Mesodermal cell (in vitro differentiated cells): ENCODE data around the gene FEV.

ENCODE experiments used
- H3K27ac ChIP-seq: 2 replicates; pipeline ENCODE4 v1.7.0; 2013; ENCODE audit warnings: mild to moderate bottlenecking, low read depth, low read length, moderate library complexity; ENCODE audit not compliant: severe bottlenecking
- H3K36me3 ChIP-seq: 2 replicates; pipeline ENCODE4 v1.7.1; 2013; ENCODE audit warnings: mild to moderate bottlenecking, low read length, moderate library complexity; ENCODE audit not compliant: control insufficient read depth, insufficient read depth
- H3K4me1 ChIP-seq: one replicate; pipeline ENCODE4 v1.7.1; 2013; ENCODE audit warnings: mild to moderate bottlenecking, low read length; ENCODE audit not compliant: insufficient read depth, control insufficient read depth, poor library complexity, severe bottlenecking
- H3K4me3 ChIP-seq: 2 replicates; pipeline ENCODE4 v1.7.0; 2013; ENCODE audit warnings: low read length, control low read depth, mild to moderate bottlenecking; ENCODE audit not compliant: insufficient read depth, poor library complexity, severe bottlenecking; ENCODE audit errors: extremely low read depth
- H3K9me3 ChIP-seq: 2 replicates; pipeline ENCODE4 v1.7.1; 2013; ENCODE audit warnings: mild to moderate bottlenecking, low read length, moderate library complexity; ENCODE audit not compliant: control insufficient read depth
- WGBS, 2 experiments: methylation state at CpG; one replicate each; pipeline ENCODE4 v1.1.5; 2013; ENCODE audit warnings: missing lambda C conversion rate in 2 of 2; ENCODE audit not compliant: insufficient coverage in 2 of 2; 5-methylcytosine and 5-hydroxymethylcytosine counted together

The FEV gene

DNA sequence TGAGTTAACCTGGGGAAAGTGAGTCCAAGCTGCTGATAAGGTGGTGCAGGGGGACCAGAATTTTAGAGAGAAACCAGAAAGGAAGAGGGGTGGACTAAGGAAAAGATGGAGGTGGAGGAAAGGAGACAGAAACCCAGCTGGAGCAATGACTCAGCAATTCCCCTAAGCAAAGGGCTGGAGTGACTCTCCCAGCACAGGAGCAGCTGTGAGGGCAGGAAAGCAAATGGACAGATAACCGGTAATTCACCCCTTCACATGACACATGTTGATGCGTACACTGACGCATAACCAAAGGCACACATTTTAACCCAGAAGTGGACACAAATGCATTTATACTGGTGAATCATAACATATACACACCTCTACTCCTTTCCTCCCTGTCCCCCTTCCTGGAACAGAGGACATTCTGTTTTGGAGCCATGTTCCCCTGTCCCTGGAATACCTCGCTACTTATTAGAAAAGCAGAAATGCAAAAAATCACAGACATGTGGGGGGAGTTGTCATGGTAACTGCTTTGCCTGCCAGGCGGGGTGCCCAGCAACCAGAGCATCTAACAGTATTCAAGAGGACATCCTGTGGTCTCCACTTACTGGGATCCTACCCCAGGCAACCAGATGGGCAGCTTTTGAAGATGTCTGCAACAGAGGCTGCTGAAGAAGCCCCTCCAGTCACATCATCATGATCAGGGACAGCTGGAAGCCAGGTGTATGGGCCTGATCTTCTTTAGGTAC lies 20.8 kb downstream of the FEV start:
- no peak overlapping the region for H3K4me3 ChIP-seq
- no peaks in the 10 kb centered on the region for H3K9me3 ChIP-seq
- peaks cover 16% of the 10 kb centered on the region for H3K4me1 ChIP-seq
- H3K36me3 ChIP-seq: no peaks in the 10 kb centered on the region
- 71 to 77% methylated on average over 3 to 5 of the region's 5 CpGs for WGBS, 2 experiments
- peak overlapping the region; percentile 75 for H3K27ac ChIP-seq

GRCh38 chr2:218963601-218964000 lies 21.4 kb downstream of the FEV start:
- 36 to 37% methylated on average over 2 to 4 of the region's 5 CpGs for WGBS, 2 experiments
- Histone ChIP-seq H3K4me3 (peak overlapping the region; percentile 43), H3K27ac (peak overlapping the region; percentile 75), H3K9me3 (no peaks in the 10 kb centered on the region), H3K36me3 (no peaks in the 10 kb centered on the region), H3K4me1 (peaks cover 16% of the 10 kb centered on the region)

GRCh38 chr2:218962859-218963492 lies 22.0 kb downstream of the FEV start:
- H3K9me3 ChIP-seq: no peaks in the 10 kb centered on the region
- H3K27ac ChIP-seq: peak overlapping the region; percentile 75
- no peaks in the 10 kb centered on the region for H3K36me3 ChIP-seq
- H3K4me3 ChIP-seq: peak overlapping the region; percentile 43
- peaks cover 16% of the 10 kb centered on the region for H3K4me1 ChIP-seq
- WGBS, 2 experiments: 0 to 1% methylated on average over 32 to 35 of the region's 42 CpGs

- Histone ChIP-seq H3K4me1 (peaks cover 16% of the 10 kb centered on the region), H3K9me3 (no peaks in the 10 kb centered on the region), H3K36me3 (no peaks in the 10 kb centered on the region), H3K27ac (no peak overlapping the region), H3K4me3 (no peak overlapping the region)
- 18 to 28% methylated on average over 19 to 24 of the region's 34 CpGs for WGBS, 2 experiments
Measured at GRCh38 chr2:218961651-218962570, 23.1 kb downstream of the FEV start.

DNA sequence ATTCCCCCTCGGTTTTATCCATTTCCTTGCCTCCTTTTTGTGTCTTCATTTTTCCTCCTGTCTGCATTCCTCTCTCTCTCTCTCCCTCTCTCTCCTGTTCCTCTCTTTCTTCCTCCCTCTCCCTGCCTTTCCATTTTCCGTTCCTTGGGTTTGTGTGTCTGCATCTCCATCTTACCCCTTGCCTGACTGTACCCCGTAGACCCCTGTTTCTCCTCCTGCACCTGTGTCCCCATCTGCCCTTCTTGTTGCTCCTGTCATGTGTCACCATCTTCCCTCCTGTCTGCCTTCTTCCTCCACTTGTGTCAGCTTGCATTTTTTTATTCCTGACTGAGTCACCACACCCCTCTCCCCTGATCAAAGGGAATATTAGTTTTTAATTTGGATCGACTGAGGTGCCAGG lies 23.8 kb downstream of the FEV start:
- H3K4me3 ChIP-seq: no peak overlapping the region
- no peaks in the 10 kb centered on the region for H3K36me3 ChIP-seq
- WGBS, 2 experiments: 8 to 12% methylated on average over 3 of the region's 4 CpGs
- no peaks in the 10 kb centered on the region for H3K9me3 ChIP-seq
- H3K27ac ChIP-seq: no peak overlapping the region
- H3K4me1 ChIP-seq: peaks cover 16% of the 10 kb centered on the region

DNA sequence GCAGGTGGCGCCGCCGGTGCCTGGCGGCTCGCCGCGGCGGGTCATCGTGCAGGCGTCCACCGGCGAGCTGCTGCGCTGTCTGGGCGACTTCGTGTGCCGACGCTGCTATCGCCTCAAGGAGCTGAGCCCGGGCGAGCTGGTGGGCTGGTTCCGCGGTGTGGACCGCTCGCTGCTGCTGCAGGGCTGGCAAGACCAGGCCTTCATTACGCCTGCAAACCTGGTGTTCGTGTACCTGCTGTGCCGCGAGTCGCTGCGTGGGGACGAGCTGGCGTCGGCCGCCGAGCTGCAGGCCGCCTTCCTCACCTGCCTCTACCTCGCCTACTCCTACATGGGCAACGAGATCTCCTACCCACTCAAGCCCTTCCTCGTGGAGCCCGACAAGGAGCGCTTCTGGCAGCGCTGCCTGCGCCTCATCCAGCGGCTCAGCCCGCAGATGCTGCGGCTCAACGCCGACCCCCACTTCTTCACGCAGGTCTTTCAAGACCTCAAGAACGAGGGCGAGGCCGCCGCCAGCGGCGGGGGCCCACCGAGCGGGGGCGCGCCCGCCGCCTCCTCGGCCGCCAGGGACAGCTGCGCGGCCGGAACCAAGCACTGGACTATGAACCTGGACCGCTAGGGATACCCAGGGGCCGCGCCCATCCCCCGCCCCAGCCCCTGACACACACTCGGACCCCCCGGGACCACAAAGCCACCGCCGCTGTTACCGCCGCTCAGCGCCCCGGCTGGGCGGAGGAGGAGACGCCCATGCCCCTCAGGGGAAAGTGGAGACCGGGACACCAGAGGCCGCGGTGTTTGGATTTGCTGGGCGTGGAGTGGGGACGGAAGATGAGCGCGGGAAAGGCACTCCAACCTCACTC lies 24.4 kb downstream of the FEV start:
- peaks cover 16% of the 10 kb centered on the region for H3K4me1 ChIP-seq
- 3 to 4% methylated on average over 48 to 68 of the region's 87 CpGs for WGBS, 2 experiments
- H3K9me3 ChIP-seq: no peaks in the 10 kb centered on the region
- no peaks in the 10 kb centered on the region for H3K36me3 ChIP-seq
- no peak overlapping the region for H3K4me3 ChIP-seq
- no peak overlapping the region for H3K27ac ChIP-seq

DNA sequence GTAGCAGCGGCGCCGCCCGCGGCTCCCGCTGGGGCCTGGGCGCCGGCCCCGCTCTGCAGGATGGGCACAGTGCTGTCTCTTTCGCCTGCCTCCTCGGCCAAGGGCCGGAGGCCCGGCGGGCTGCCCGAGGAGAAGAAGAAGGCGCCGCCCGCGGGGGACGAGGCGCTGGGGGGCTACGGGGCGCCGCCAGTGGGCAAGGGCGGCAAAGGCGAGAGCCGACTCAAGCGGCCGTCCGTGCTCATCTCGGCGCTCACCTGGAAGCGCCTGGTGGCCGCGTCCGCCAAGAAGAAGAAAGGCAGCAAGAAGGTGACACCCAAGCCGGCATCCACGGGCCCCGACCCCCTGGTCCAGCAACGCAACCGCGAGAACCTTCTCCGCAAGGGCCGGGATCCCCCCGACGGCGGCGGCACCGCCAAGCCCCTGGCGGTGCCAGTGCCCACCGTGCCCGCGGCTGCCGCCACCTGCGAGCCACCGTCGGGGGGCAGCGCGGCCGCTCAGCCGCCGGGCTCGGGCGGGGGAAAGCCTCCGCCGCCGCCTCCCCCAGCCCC lies 25.1 kb downstream of the FEV start:
- no peaks in the 10 kb centered on the region for H3K9me3 ChIP-seq
- no peak overlapping the region for H3K27ac ChIP-seq
- H3K4me1 ChIP-seq: peaks cover 16% of the 10 kb centered on the region
- WGBS, 2 experiments: 2 to 3% methylated on average over 57 to 61 of the region's 67 CpGs
- no peaks in the 10 kb centered on the region for H3K36me3 ChIP-seq
- H3K4me3 ChIP-seq: peak overlapping the region; percentile 40

DNA sequence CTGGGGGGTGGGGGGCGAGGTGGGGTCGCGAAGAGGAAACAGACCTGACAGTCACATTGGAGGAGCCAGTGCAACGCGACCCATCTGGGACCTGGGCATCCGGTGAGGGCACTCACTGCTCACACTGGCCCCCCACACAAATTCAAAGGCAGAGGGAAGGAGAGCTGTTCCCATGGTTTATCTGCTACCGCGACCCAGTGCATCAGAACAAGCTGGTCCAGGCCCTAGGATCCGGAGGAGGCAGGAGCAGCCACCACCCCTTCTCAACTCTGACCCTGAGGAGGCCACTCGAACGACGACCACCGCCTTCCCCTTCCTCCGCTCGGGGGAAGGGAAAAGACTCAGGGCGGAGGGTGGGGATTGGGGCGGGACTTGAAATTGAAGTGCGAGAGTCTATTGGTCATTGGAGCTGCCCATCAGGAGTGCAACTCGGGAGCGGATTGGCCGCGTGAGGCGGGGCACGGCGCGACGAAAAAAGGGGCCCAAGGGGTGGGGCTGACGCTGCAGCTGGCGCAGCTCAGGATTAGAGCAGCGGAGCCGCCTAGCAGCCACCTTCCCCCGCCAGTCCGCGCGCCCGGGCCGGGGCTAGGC lies 25.7 kb downstream of the FEV start, which contains the start of gene CDK5R2:
Gene CDK5R2, plus strand, starts transcription at position 526 of the 591 bp plus-strand sequence. CDS start 155 bp downstream, outside the sequence.
- H3K4me3 ChIP-seq: peak within 1 kb of the TSS; percentile 40
- no peaks in the 10 kb centered on the region for H3K36me3 ChIP-seq
- H3K4me1 ChIP-seq: peaks cover 14% of the 10 kb centered on the region
- 0 to 2% methylated on average over 13 to 25 of the region's 37 CpGs for WGBS, 2 experiments
- no peak within 1 kb of the TSS for H3K27ac ChIP-seq
- H3K9me3 ChIP-seq: no peaks in the 10 kb centered on the region

GRCh38 chr2:218958276-218958675 lies 26.7 kb downstream of the FEV start:
- peaks cover 5% of the 10 kb centered on the region for H3K4me1 ChIP-seq
- no peak overlapping the region for H3K4me3 ChIP-seq
- no peak overlapping the region for H3K27ac ChIP-seq
- H3K9me3 ChIP-seq: no peaks in the 10 kb centered on the region
- WGBS, 2 experiments: no CpG with 5 or more reads among the region's 1 CpG
- H3K36me3 ChIP-seq: no peaks in the 10 kb centered on the region
